22Rv1 (cell line): ENCODE data around the gene ARHGAP42.
"Not testable (repeated sequence)": the region's sequence is repeated elsewhere in the genome, so short reads cannot be mapped to it uniquely, and the experiment has no call there.

ENCODE experiments used
- H3K27ac ChIP-seq: fragments of 450-650 bp; 2 replicates; pipeline ENCODE4 v1.5.1; 2017
- CTCF ChIP-seq: fragments of 450-650 bp; IDR thresholded peaks from 2 replicates; pipeline ENCODE4 v1.5.1; 2017; ENCODE audit warnings: mild to moderate bottlenecking
- ZFX ChIP-seq: fragments of 450-650 bp; IDR thresholded peaks from 2 replicates; pipeline ENCODE4 v1.6.1; 2017; ENCODE audit warnings: antibody characterized with exemption, borderline replicate concordance

The ARHGAP42 gene

GRCh38 chr11:100735949-100736675 is 49.0 kb downstream of the ARHGAP42 start:
- H3K27ac ChIP-seq = no peak overlapping the region
- no peak for TF ChIP-seq CTCF
- TF ChIP-seq ZFX = no peak

- no peak overlapping the region for H3K27ac ChIP-seq
Observed at GRCh38 chr11:100738701-100739270, 51.7 kb downstream of the ARHGAP42 start.

GRCh38 chr11:100739666-100740065 is 52.6 kb downstream of the ARHGAP42 start:
- no peak overlapping the region for H3K27ac ChIP-seq
- no peak for TF ChIP-seq CTCF

More at GRCh38 chr11:100738701-100739270, 51.7 kb downstream of the ARHGAP42 start:
- TF ChIP-seq CTCF = no peak
- TF ChIP-seq ZFX = no peak

GRCh38 chr11:100740440-100740839 is 53.4 kb downstream of the ARHGAP42 start:
- TF ChIP-seq ZFX (no peak), CTCF (no peak)
- H3K27ac ChIP-seq = no peak overlapping the region

- H3K27ac ChIP-seq = no peak overlapping the region
- TF ChIP-seq CTCF (no peak), ZFX (no peak)
Observed at GRCh38 chr11:100741866-100742625, 55.0 kb downstream of the ARHGAP42 start.

- H3K27ac ChIP-seq = no peak overlapping the region
- TF ChIP-seq ZFX (no peak), CTCF (no peak)
Observed at GRCh38 chr11:100746448-100746847, 59.4 kb downstream of the ARHGAP42 start.

GRCh38 chr11:100748153-100748552 is 61.1 kb downstream of the ARHGAP42 start:
- TF ChIP-seq ZFX (no peak), CTCF (no peak)

GRCh38 chr11:100749887-100750565 is 62.9 kb downstream of the ARHGAP42 start:
- H3K27ac ChIP-seq = not testable (repeated sequence)

More at GRCh38 chr11:100748153-100748552, 61.1 kb downstream of the ARHGAP42 start:
- no peak overlapping the region for H3K27ac ChIP-seq

GRCh38 chr11:100750566-100750891 is 63.4 kb downstream of the ARHGAP42 start:
- not testable (repeated sequence) for H3K27ac ChIP-seq
